Esophagus muscularis mucosa (tissue), 4 donors: ENCODE measurements around the gene NTHL1. TPM values are rescaled to one million over a fixed set of nuclear protein-coding genes. Genes with fewer than 3 reads are reported as not detected.

ENCODE experiments used
- DNase-seq: peaks from one replicate; pipeline ENCODE4 v3.0.0-alpha.2; 2017; ENCODE audit errors: extremely low spot score
- H3K27ac ChIP-seq, 4 donors: fragments of 200-600 bp; sonication (generic); replicated peaks in 1 of 4; 1 replicate in 3 of 4; 2 replicates in 1 of 4; pipeline ENCODE4 v1.5.1; 2016 to 2019; ENCODE audit warnings: mild to moderate bottlenecking in 1 of 4
- H3K27me3 ChIP-seq, 4 donors: fragments of 200-600 bp; sonication (generic); one replicate each; pipeline versions ENCODE4 v1.5.1 to v1.6.0; 2016 to 2019
- H3K36me3 ChIP-seq, 4 donors: fragments of 200-600 bp; sonication (generic); one replicate each; pipeline ENCODE4 v1.5.1; 2016 to 2019
- H3K4me1 ChIP-seq, 4 donors: fragments of 200-600 bp; sonication (generic); one replicate each; pipeline ENCODE4 v1.5.1; 2016 to 2019
- H3K4me3 ChIP-seq, 4 donors: fragments of 200-600 bp; sonication (generic); 1 replicate in 2 of 4; 2 replicates in 2 of 4; pipeline ENCODE4 v1.5.1; 2016 to 2019; ENCODE audit warnings: mild to moderate bottlenecking in 4 of 4, moderate library complexity in 1 of 4
- H3K9me3 ChIP-seq, 4 donors: fragments of 200-600 bp; sonication (generic); 1 replicate in 3 of 4; 2 replicates in 1 of 4; pipeline ENCODE4 v1.5.1; 2016 to 2019
- CTCF ChIP-seq, 3 experiments: fragments of 200-600 bp in 2 of 3; fragments of 450-650 bp in 1 of 3; sonication (generic) in 2 of 3; IDR thresholded peaks; one replicate each; pipeline ENCODE4 v1.5.1; 2017 to 2019; ENCODE audit warnings: antibody characterized with exemption in 3 of 3, mild to moderate bottlenecking in 2 of 3, moderate library complexity in 1 of 3
- EP300 ChIP-seq: sonication (generic); formaldehyde crosslinking; IDR thresholded peaks from one replicate; pipeline ENCODE4 v1.6.1; 2017; ENCODE audit warnings: antibody characterized with exemption
- POLR2A ChIP-seq: fragments of 450-650 bp; IDR thresholded peaks from one replicate; pipeline ENCODE4 v1.6.1; 2017; ENCODE audit warnings: antibody characterized with exemption, moderate library complexity, mild to moderate bottlenecking, low read depth
- POLR2AphosphoS5 ChIP-seq, 2 donors: sonication (generic); formaldehyde crosslinking; IDR thresholded peaks; one replicate each; pipeline ENCODE4 v1.6.1; 2017; ENCODE audit warnings: antibody characterized with exemption in 2 of 2
- WGBS: methylation state at CpG from one replicate; pipeline ENCODE4 v1.1.5; 2018; 5-methylcytosine and 5-hydroxymethylcytosine counted together
- intact Hi-C: fragments of 100-400 bp; cut with DNase I; formaldehyde crosslinking; loops from one replicate; pipeline ENCODE4 v1.15.1; 2023
- total RNA-seq, 4 donors: library from RNA; depleted of rRNA; stranded (reverse); fragments of >200 nt; gene quantifications; one replicate each; pipeline versions ENCODE4 v1.1.0 to v1.2.1, GENCODE V29; 2016

The NTHL1 gene
- total RNA-seq, 4 donors from 2014 or later: 11.8 to 25.2 (median 18.9) TPM

GRCh38 chr16:2087748-2088631 is 40.4 kb upstream of the NTHL1 start:
- WGBS: 83% methylated on average over 18 of the region's 41 CpGs
- Histone ChIP-seq H3K9me3 (no peaks in the 10 kb centered on the region), H3K36me3 (peaks cover 30 to 99% (median 96%) of the 10 kb centered on the region in 4 donors), H3K4me1 (peaks cover 0 to 48% (median 28%) of the 10 kb centered on the region in 4 donors), H3K27ac (no peak overlapping the region), H3K27me3 (no peaks in the 10 kb centered on the region), H3K4me3 (no peak overlapping the region)
- intact Hi-C loops: no loop called here
- no peak for TF ChIP-seq EP300
- TF ChIP-seq POLR2A: no peak
- no peak for TF ChIP-seq CTCF (IDR thresholded peaks at IDR 0.05)
- no peak for TF ChIP-seq POLR2AphosphoS5 (IDR thresholded peaks at IDR 0.05)
- no peak for DNase-seq

- no peak for DNase-seq
- Histone ChIP-seq H3K4me1 (peaks cover 8 to 48% (median 28%) of the 10 kb centered on the region in 4 donors), H3K36me3 (peaks cover 23 to 98% (median 96%) of the 10 kb centered on the region in 4 donors), H3K9me3 (no peaks in the 10 kb centered on the region), H3K4me3 (no peak overlapping the region), H3K27me3 (no peaks in the 10 kb centered on the region), H3K27ac (peak overlapping the region in 1 of 4 donors; percentile 46)
- 90% methylated on average over 12 of the region's 30 CpGs for WGBS
- TF ChIP-seq CTCF (IDR thresholded peaks at IDR 0.05) (no peak), POLR2A (no peak), POLR2AphosphoS5 (IDR thresholded peaks at IDR 0.05) (peak in 1 of 2 donors; percentile 10)
- intact Hi-C loops: no loop called here
Observed at GRCh38 chr16:2086812-2087747, 39.4 kb upstream of the NTHL1 start.

GRCh38 chr16:2086106-2086742 is 38.6 kb upstream of the NTHL1 start:
- TF ChIP-seq POLR2AphosphoS5 (IDR thresholded peaks at IDR 0.05) (no peak), EP300 (no peak), POLR2A (no peak), CTCF (IDR thresholded peaks at IDR 0.05) (no peak)
- no peak for DNase-seq
- no peak overlapping the region for H3K4me3 ChIP-seq
- peaks cover 16 to 48% (median 28%) of the 10 kb centered on the region in 4 donors for H3K4me1 ChIP-seq
- H3K27ac ChIP-seq: peak overlapping the region in 2 of 4 donors; percentile 4 to 46
- no peaks in the 10 kb centered on the region for H3K27me3 ChIP-seq
- H3K9me3 ChIP-seq: no peaks in the 10 kb centered on the region
- WGBS: 89% methylated on average over 6 of the region's 27 CpGs
- H3K36me3 ChIP-seq: peaks cover 23 to 98% (median 97%) of the 10 kb centered on the region in 4 donors
- intact Hi-C loops: no loop called here

GRCh38 chr16:2085669-2086068 is 38.0 kb upstream of the NTHL1 start:
- no peaks in the 10 kb centered on the region for H3K9me3 ChIP-seq
- peak overlapping the region in 2 of 4 donors; percentile 4 to 46 for H3K27ac ChIP-seq
- H3K4me1 ChIP-seq: peaks cover 16 to 45% (median 30%) of the 10 kb centered on the region in 4 donors
- TF ChIP-seq CTCF (IDR thresholded peaks at IDR 0.05) (no peak), POLR2AphosphoS5 (IDR thresholded peaks at IDR 0.05) (no peak), EP300 (no peak), POLR2A (no peak)
- WGBS: 66% methylated on average over 13 of the region's 14 CpGs
- peaks cover 21 to 100% (median 99%) of the 10 kb centered on the region in 4 donors for H3K36me3 ChIP-seq
- intact Hi-C loops: no loop called here
- DNase-seq: no peak
- H3K4me3 ChIP-seq: no peak overlapping the region
- H3K27me3 ChIP-seq: no peaks in the 10 kb centered on the region
